Omental fat pad (tissue), 4 donors: Measurements from ENCODE around the gene CENPX. TPM values are rescaled to one million over a fixed set of nuclear protein-coding genes. Genes with fewer than 3 reads are reported as not detected.

Source experiments
- ATAC-seq: fragments of 150-250 bp; one replicate; pipeline ENCODE4 v1.9.1; 2016; ENCODE audit warnings: mild to moderate bottlenecking, moderate library complexity; ENCODE audit not compliant: low FRiP score
- DNase-seq: peaks from one replicate; pipeline ENCODE4 v3.0.0-alpha.2; 2019; ENCODE audit warnings: low spot score
- total RNA-seq, 4 donors: library from RNA; depleted of rRNA; stranded (reverse); fragments of >200 nt; gene quantifications; one replicate each; pipeline ENCODE4 v1.1.0, GENCODE V29; 2016
- TF ChIP-seq, protein P1 (sequence below), 3 donors: fragments of 450-650 bp; IDR thresholded peaks; one replicate each; pipeline ENCODE4 v1.5.1; 2016 to 2017; ENCODE audit warnings: antibody characterized with exemption in 3 of 3, mild to moderate bottlenecking in 3 of 3, moderate library complexity in 2 of 3

Gene CENPX
- total RNA-seq, 4 donors from 2014 or later, result 41.1 to 77.2 (median 59.8) TPM

GRCh38 chr17:82008258-82008940, 14.3 kb downstream of the CENPX start:
- ATAC-seq (no peak), DNase-seq (no peak)
- TF ChIP-seq, protein P1, sequence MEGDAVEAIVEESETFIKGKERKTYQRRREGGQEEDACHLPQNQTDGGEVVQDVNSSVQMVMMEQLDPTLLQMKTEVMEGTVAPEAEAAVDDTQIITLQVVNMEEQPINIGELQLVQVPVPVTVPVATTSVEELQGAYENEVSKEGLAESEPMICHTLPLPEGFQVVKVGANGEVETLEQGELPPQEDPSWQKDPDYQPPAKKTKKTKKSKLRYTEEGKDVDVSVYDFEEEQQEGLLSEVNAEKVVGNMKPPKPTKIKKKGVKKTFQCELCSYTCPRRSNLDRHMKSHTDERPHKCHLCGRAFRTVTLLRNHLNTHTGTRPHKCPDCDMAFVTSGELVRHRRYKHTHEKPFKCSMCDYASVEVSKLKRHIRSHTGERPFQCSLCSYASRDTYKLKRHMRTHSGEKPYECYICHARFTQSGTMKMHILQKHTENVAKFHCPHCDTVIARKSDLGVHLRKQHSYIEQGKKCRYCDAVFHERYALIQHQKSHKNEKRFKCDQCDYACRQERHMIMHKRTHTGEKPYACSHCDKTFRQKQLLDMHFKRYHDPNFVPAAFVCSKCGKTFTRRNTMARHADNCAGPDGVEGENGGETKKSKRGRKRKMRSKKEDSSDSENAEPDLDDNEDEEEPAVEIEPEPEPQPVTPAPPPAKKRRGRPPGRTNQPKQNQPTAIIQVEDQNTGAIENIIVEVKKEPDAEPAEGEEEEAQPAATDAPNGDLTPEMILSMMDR (IDR thresholded peaks at IDR 0.05), result no peak

GRCh38 chr17:82007495-82008257, 15.0 kb downstream of the CENPX start:
- DNase-seq, result no peak
- no peak for ATAC-seq
- TF ChIP-seq, protein P1 (IDR thresholded peaks at IDR 0.05), result no peak

DNA sequence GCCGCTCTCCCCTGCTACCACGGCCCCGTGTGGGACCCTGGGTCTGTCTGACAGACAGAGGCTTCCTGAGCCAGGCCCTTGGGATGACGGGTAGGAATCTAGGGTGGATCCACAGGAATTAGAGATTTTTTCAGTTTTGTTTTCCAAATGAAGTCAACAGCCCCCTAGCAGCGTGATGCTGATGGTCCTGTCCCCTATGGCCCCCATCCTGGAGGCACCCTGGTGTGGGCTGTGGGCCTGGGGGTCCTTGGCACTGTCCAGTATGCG, 15.5 kb downstream of the CENPX start:
- no peak for ATAC-seq
- TF ChIP-seq, protein P1 (IDR thresholded peaks at IDR 0.05), result no peak
- DNase-seq, result no peak

DNA sequence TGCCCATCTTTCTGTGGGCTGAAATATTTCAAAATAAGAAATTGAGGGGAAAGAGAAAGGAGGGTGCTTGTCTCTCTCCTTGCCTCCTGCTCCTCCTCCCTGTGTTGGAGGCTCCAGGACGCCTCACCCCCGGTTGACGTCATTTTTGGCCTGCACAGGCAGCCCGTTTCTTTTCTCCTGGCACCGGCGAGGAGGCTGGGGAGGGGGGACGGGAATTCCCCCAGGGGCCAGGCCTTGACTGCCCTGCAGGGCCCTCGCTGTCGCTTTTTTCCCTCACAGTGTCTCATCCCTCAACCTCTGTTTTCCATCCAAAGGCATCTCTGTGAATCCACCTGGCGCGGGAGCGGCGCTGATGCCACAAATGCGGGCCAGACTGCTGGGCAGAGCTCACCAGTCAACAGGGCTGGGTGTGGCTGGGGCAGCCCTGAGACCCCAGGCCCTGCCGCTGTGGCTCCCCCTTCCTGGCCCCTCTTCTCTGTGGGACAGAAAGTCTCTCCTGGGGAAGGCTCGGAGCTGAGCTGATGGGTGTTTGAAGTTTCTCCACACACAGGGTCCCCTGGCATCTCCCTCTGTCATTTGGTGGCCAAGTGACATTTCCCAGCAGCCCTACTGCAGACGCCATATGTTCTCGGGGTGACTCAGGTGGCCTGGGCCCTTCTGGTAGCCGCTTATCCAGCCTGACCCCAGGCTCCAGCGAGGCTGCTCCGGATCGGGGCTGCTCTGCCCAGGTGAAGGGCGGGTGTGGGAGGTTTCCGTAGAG, 16.0 kb downstream of the CENPX start:
- TF ChIP-seq, protein P1 (IDR thresholded peaks at IDR 0.05), result no peak
- DNase-seq (no peak), ATAC-seq (peak; percentile 35)

DNA sequence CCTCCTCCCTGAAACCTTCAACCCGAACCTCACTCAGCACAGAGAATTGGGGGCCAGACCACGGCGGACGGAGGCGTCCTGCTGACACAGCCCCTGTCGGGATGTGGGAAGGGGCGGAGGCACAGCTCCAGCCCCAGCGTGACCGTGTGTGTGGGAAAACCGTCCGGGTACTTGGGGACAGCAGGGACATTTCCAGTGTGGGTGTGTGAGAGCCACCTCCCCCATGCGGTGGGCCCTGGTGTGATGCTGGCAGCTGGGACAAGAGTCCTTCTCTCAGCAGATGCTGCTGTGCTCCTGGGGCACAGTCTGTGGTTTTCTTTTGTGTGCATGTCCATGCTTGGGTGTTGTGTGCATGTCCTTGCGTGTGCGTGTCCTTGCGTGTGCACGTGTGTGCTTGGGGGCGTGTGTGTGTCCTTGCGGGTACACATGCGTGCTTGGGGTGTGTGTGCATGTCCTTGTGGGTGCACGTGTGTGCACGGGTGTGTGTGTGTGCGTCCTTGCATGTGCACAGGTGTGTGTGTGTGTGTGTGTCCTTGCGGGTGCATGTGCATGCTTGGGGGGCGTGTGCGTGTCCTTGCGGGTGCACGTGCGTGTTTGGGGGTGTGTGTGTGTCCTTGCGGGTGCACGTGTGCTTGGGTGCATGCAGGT, 16.9 kb downstream of the CENPX start:
- TF ChIP-seq, protein P1 (IDR thresholded peaks at IDR 0.05), result no peak
- ATAC-seq, result no peak
- DNase-seq, result no peak

DNA sequence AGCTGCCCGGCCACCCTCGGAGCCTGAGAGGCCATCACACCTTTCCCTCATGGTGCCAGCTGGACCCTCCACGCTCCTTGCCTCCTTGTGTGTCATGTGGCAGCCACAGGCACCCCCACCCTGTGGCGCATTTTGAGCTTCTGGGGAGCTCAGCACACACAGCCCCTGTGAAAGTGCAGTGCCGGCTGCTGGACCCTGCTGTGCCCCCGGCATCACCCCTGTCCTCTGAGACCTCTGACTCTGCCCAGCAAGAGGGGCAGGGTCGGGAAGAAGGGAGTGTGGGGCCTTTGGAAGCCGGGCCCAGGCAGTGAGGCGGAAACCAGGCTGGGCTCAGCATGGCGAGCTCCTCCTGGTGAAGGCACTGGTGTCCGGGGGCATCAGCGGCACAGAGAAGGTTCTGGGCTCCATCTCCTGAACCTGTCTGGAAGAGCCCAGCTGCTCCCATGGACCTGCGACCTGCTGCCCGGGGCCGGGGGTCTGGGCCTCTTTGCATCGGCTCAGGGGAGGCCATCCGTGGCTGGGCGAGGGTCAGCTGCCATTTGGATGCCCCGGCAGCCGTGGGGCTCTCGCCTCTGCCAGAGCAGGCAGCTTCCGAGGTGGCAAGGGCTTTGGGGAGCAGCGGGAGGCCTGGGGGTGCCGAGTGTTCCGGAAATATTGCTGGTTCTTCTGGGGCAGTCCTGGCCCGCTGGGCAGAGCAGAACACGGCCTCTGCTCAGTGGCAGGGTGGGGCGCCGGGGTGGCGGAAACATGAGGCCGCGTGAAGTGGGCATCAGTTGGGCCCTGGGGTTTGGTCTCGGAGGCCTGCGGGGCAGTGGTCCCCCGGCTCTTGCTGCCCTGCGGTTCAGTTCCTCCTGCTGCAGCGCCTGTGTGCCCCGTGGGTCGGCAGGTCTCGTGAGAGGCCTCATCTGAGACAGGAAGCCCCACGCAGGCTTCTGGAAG, 17.9 kb downstream of the CENPX start:
- DNase-seq (no peak), ATAC-seq (no peak)
- TF ChIP-seq, protein P1 (IDR thresholded peaks at IDR 0.05), result no peak
